PC-9 (cell line): ENCODE results near the gene DAGLB. TPM values are rescaled to one million over a fixed set of nuclear protein-coding genes. Genes with fewer than 3 reads are reported as not detected.
A peak's percentile ranks its signal among the peaks of the same experiment; 100 is the strongest.
"Not testable (repeated sequence)": the region's sequence is repeated elsewhere in the genome, so short reads cannot be mapped to it uniquely, and the experiment has no call there.

Source experiments
- BruUV-seq: library from RNA; stranded (reverse); fragments of 400-500 nt; replicated peaks from 2 replicates; lab custom pipeline; 2021; lab: Mats Ljungman, UMichigan
- CTCF ChIA-PET: fragments of 300-600 bp; sonication (Branson Sonifier 250); formaldehyde crosslinking; loops from one replicate; lab custom pipeline; 2022; ENCODE audit warnings: antibody characterized with exemption; lab: Charles Lee
- POLR2A ChIA-PET: fragments of 300-600 bp; sonication (Branson Sonifier 250); formaldehyde crosslinking; loops from one replicate; lab custom pipeline; 2022; ENCODE audit warnings: antibody characterized with exemption; ENCODE audit not compliant: unreplicated experiment; lab: Charles Lee
- DNase-seq, 2 experiments: peaks; one replicate each; pipeline versions ENCODE4 v3.0.0 to v3.0.0-alpha.2; 2015 to 2022; ENCODE audit warnings: mixed read lengths in 1 of 2
- H2AFZ ChIP-seq: fragments of 200-600 bp; sonication (generic); 2 replicates; pipeline ENCODE4 v1.8.1; 2017; ENCODE audit warnings: antibody characterized with exemption
- H3F3A ChIP-seq: fragments of 200-600 bp; sonication (generic); 2 replicates; pipeline ENCODE4 v1.8.1; 2017; ENCODE audit warnings: antibody characterized with exemption, mild to moderate bottlenecking, low read depth; ENCODE audit not compliant: insufficient read depth
- H3K27ac ChIP-seq: fragments of 200-600 bp; sonication (generic); 2 replicates; pipeline ENCODE4 v1.6.1; 2016; ENCODE audit warnings: mixed run types
- H3K27me3 ChIP-seq: fragments of 200-600 bp; sonication (generic); 2 replicates; pipeline ENCODE4 v1.6.1; 2016; ENCODE audit warnings: low read depth, mixed run types; ENCODE audit not compliant: insufficient read depth
- H3K36me3 ChIP-seq: fragments of 200-600 bp; sonication (generic); 2 replicates; pipeline ENCODE4 v1.6.1; 2016; ENCODE audit warnings: low read depth, mixed run types
- H3K4me1 ChIP-seq: fragments of 200-600 bp; sonication (generic); replicated peaks from 2 replicates; pipeline ENCODE4 v1.6.1; 2016; ENCODE audit warnings: mixed run types; ENCODE audit not compliant: insufficient read depth
- H3K4me2 ChIP-seq: fragments of 200-600 bp; sonication (generic); 2 replicates; pipeline ENCODE4 v1.6.1; 2017; ENCODE audit warnings: mixed run types
- H3K4me3 ChIP-seq: fragments of 200-600 bp; sonication (generic); 2 replicates; pipeline ENCODE4 v1.6.1; 2016; ENCODE audit warnings: mixed run types
- H3K79me2 ChIP-seq: fragments of 200-600 bp; sonication (generic); 2 replicates; pipeline ENCODE4 v1.6.1; 2017; ENCODE audit warnings: low read depth, mixed run types
- H3K9me2 ChIP-seq: fragments of 200-600 bp; sonication (generic); 2 replicates; pipeline ENCODE4 v1.8.1; 2017; ENCODE audit warnings: mild to moderate bottlenecking; ENCODE audit not compliant: insufficient read depth
- H3K9me3 ChIP-seq: fragments of 200-600 bp; sonication (generic); 2 replicates; pipeline ENCODE4 v1.8.1; 2016; ENCODE audit warnings: low read depth; ENCODE audit not compliant: insufficient read depth
- H4K20me1 ChIP-seq: fragments of 200-600 bp; sonication (generic); 2 replicates; pipeline ENCODE4 v1.8.1; 2017; ENCODE audit not compliant: insufficient read depth
- CTCF ChIP-seq: fragments of 200-600 bp; sonication (generic); conservative IDR thresholded peaks from 2 replicates; pipeline ENCODE4 v1.6.1; 2017; ENCODE audit warnings: mixed run types, antibody characterized with exemption, mild to moderate bottlenecking, moderate library complexity
- EZH2 ChIP-seq: fragments of 200-600 bp; sonication (generic); IDR thresholded peaks from 2 replicates; pipeline ENCODE4 v1.8.0; 2017; ENCODE audit warnings: antibody characterized with exemption, low read depth
- intact Hi-C: fragments of 100-400 bp; cut with micrococcal nuclease; formaldehyde crosslinking; loops from one replicate; pipeline ENCODE4 v1.10.0; 2022; ENCODE audit not compliant: unreplicated experiment
- total RNA-seq: library from RNA; stranded (reverse); gene quantifications from 2 replicates; pipeline ENCODE4 v1.2.3, GENCODE V29; 2021

Gene DAGLB
- total RNA-seq, 1 experiment from 2014 or later, result 46.7 TPM

- Histone ChIP-seq H3K4me1 (peaks cover 92% of the 10 kb centered on the region), H3K36me3 (peaks cover 42% of the 10 kb centered on the region), H3K79me2 (peaks cover 97% of the 10 kb centered on the region), H3K9me3 (no peaks in the 10 kb centered on the region), H3K4me3 (no peak overlapping the region; the same call in 1 of the 2 replicates), H3K9me2 (no peaks in the 10 kb centered on the region), H3K27ac (peak overlapping the region; percentile 90), H3K4me2 (peak overlapping the region; percentile 71), H3F3A (peaks cover 87% of the 10 kb centered on the region), H4K20me1 (peaks cover 52% of the 10 kb centered on the region), H2AFZ (no peak overlapping the region), H3K27me3 (no peaks in the 10 kb centered on the region)
- no peak for TF ChIP-seq EZH2
- ChIA-PET CTCF (interaction anchor here (0.6 kb wide), 1 partner anchor 387 kb away, joined by 5 read pairs; no protein-coding TSS in a partner anchor), POLR2A (interaction anchor here (0.6 kb wide), 2 partner anchors 59 to 345 kb away, joined by 3 to 11 read pairs; no protein-coding TSS in a partner anchor)
- peak; percentile 40 to 54 for DNase-seq
- intact Hi-C loops, result no loop called here
- BruUV-seq, result no TSS peak
These were observed 63.4 kb downstream of the DAGLB start for GRCh38 chr7:6384327-6384726.

DNA sequence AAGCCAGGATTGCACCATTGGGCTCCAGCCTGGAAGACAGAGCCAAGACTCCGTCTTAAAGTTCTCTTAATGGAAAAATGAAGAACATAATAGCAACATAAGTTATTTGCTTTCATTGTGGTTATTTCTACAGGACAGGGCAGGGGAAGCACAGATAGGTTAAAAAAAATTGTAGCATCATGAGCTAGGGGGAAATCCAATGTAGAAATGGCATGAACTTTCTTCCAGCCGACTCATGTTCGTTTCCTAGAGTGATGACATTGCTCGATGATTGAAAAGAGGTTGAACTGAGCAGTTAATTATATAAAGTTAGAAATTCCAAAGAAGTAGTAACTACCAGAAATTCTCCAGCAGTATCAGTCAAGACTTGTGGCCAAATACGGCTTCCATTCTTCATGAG is 64.9 kb downstream of the DAGLB start:
- Histone ChIP-seq H3K27ac (peak overlapping the region; percentile 90), H3K4me1 (peaks cover 84% of the 10 kb centered on the region), H3K9me2 (no peaks in the 10 kb centered on the region), H3K79me2 (peaks cover 97% of the 10 kb centered on the region), H3K9me3 (no peaks in the 10 kb centered on the region), H3K4me2 (peak overlapping the region; percentile 43), H4K20me1 (peaks cover 67% of the 10 kb centered on the region), H3K36me3 (peaks cover 42% of the 10 kb centered on the region), H3F3A (peaks cover 79% of the 10 kb centered on the region), H3K4me3 (no peak overlapping the region), H2AFZ (no peak overlapping the region), H3K27me3 (no peaks in the 10 kb centered on the region)
- DNase-seq, result no peak
- ChIA-PET POLR2A (no interaction called here), CTCF (no interaction called here)
- no TSS peak for BruUV-seq
- TF ChIP-seq CTCF (no peak), EZH2 (no peak)
- intact Hi-C loops, result no loop called here

GRCh38 chr7:6381846-6382245 is 65.9 kb downstream of the DAGLB start:
- H3K9me3 ChIP-seq, H2AFZ ChIP-seq, H3K9me2 ChIP-seq, intact Hi-C loops, H3K4me3 ChIP-seq, BruUV-seq, DNase-seq, H3K27me3 ChIP-seq: not testable (repeated sequence)
- ChIA-PET POLR2A (interaction anchor here (0.7 kb wide), 1 partner anchor 69 kb away, joined by 15 read pairs; no protein-coding TSS in a partner anchor), CTCF (interaction anchor here (0.7 kb wide), 1 partner anchor 768 kb away, joined by 4 read pairs; no protein-coding TSS in a partner anchor)
- H4K20me1 ChIP-seq, result peaks cover 77% of the 10 kb centered on the region
- peak overlapping the region; percentile 43; the same call in 1 of the 2 replicates for H3K4me2 ChIP-seq
- peaks cover 97% of the 10 kb centered on the region for H3K79me2 ChIP-seq
- H3K4me1 ChIP-seq, result peaks cover 83% of the 10 kb centered on the region
- H3K27ac ChIP-seq, result peak overlapping the region; percentile 90
- peaks cover 32% of the 10 kb centered on the region; the same call in 1 of the 2 replicates for H3K36me3 ChIP-seq
- H3F3A ChIP-seq, result peaks cover 70% of the 10 kb centered on the region

- peaks cover 58% of the 10 kb centered on the region for H3F3A ChIP-seq
- BruUV-seq, result no TSS peak
- peaks cover 31% of the 10 kb centered on the region; the same call in 1 of the 2 replicates for H3K36me3 ChIP-seq
- H3K4me2 ChIP-seq, result peak overlapping the region; percentile 36; the same call in 1 of the 2 replicates
- TF ChIP-seq EZH2, result no peak
- TF ChIP-seq CTCF, result no peak
- no peak overlapping the region for H3K4me3 ChIP-seq
- DNase-seq, result no peak
- CTCF ChIA-PET, result interaction anchor here (0.6 kb wide), 1 partner anchor 54 kb away, joined by 3 read pairs; no protein-coding TSS in a partner anchor
- POLR2A ChIA-PET, result no interaction called here
- H3K9me3 ChIP-seq, result no peaks in the 10 kb centered on the region
- peaks cover 72% of the 10 kb centered on the region for H3K4me1 ChIP-seq
- H3K9me2 ChIP-seq, result no peaks in the 10 kb centered on the region
- H3K27ac ChIP-seq, result peak overlapping the region; percentile 90; the same call in 1 of the 2 replicates
- H4K20me1 ChIP-seq, result peaks cover 88% of the 10 kb centered on the region
- no peak overlapping the region for H2AFZ ChIP-seq
- intact Hi-C loops, result no loop called here
- H3K27me3 ChIP-seq, result no peaks in the 10 kb centered on the region
- H3K79me2 ChIP-seq, result peaks cover 97% of the 10 kb centered on the region
These were observed 67.3 kb downstream of the DAGLB start for GRCh38 chr7:6380310-6381095.
